Astrocyte (in vitro differentiated cells and primary cell): ENCODE results near the gene CFAP97. TPM values are rescaled to one million over a fixed set of nuclear protein-coding genes. Genes with fewer than 3 reads are reported as not detected.

Source experiments
- DNase-seq: peaks from one replicate; pipeline ENCODE4 v3.0.0-alpha.2; 2010; ENCODE audit warnings: low read depth
- FAIRE-seq: peaks from 2 replicates; lab custom pipeline; 2011; peaks lifted over from hg19 to GRCh38; lab: Jason Lieb, UNC
- H2AFZ ChIP-seq: 2 replicates; pipeline ENCODE4 v1.6.0; 2012; ENCODE audit warnings: low read depth, low read length, inconsistent platforms
- H3K27ac ChIP-seq: 2 replicates; pipeline ENCODE4 v1.5.1; 2011; ENCODE audit warnings: low read depth, low read length, inconsistent platforms
- H3K27me3 ChIP-seq: 2 replicates; pipeline ENCODE4 v1.6.0; 2011; ENCODE audit warnings: low read length, inconsistent platforms; ENCODE audit not compliant: insufficient read depth
- H3K36me3 ChIP-seq: 2 replicates; pipeline ENCODE4 v1.5.1; 2011; ENCODE audit warnings: low read length, inconsistent platforms; ENCODE audit not compliant: insufficient read depth
- H3K4me1 ChIP-seq: 2 replicates; pipeline ENCODE4 v1.5.1; 2011; ENCODE audit warnings: low read length, inconsistent platforms; ENCODE audit not compliant: insufficient read depth
- H3K4me2 ChIP-seq: 2 replicates; pipeline ENCODE4 v1.6.0; 2012; ENCODE audit warnings: low read length, inconsistent platforms
- H3K4me3 ChIP-seq: 2 replicates; pipeline ENCODE4 v1.5.1; 2011; ENCODE audit warnings: low read depth, mild to moderate bottlenecking, low read length, inconsistent platforms; ENCODE audit not compliant: insufficient read depth
- H3K79me2 ChIP-seq: 2 replicates; pipeline ENCODE4 v1.6.0; 2012; ENCODE audit warnings: mild to moderate bottlenecking, low read length, inconsistent platforms; ENCODE audit not compliant: insufficient read depth
- H3K9ac ChIP-seq: 2 replicates; pipeline ENCODE4 v1.6.0; 2012; ENCODE audit warnings: mild to moderate bottlenecking, low read length, inconsistent platforms
- H3K9me3 ChIP-seq: 2 replicates; pipeline ENCODE4 v1.5.1; 2012; ENCODE audit warnings: low read depth, mild to moderate bottlenecking, low read length, inconsistent platforms; ENCODE audit not compliant: insufficient read depth
- H4K20me1 ChIP-seq: 2 replicates; pipeline ENCODE4 v1.6.0; 2012; ENCODE audit warnings: low read length, inconsistent platforms; ENCODE audit not compliant: insufficient read depth
- H3K27ac Mint-ChIP-seq: one replicate; pipeline ENCODE4 v1.8.0; 2021; ENCODE audit warnings: mild to moderate bottlenecking, mixed read lengths; ENCODE audit not compliant: unreplicated experiment
- H3K27me3 Mint-ChIP-seq: one replicate; pipeline ENCODE4 v1.8.0; 2021; ENCODE audit warnings: low read depth, mixed read lengths; ENCODE audit not compliant: unreplicated experiment
- H3K36me3 Mint-ChIP-seq: one replicate; pipeline ENCODE4 v1.8.0; 2021; ENCODE audit warnings: low read depth, mixed read lengths; ENCODE audit not compliant: unreplicated experiment
- H3K4me1 Mint-ChIP-seq: one replicate; pipeline ENCODE4 v1.8.0; 2021; ENCODE audit warnings: low read depth, mixed read lengths; ENCODE audit not compliant: unreplicated experiment
- H3K4me3 Mint-ChIP-seq: one replicate; pipeline ENCODE4 v1.8.0; 2021; ENCODE audit warnings: mild to moderate bottlenecking, moderate library complexity, mixed read lengths; ENCODE audit not compliant: unreplicated experiment
- H3K9me3 Mint-ChIP-seq: one replicate; pipeline ENCODE4 v1.8.0; 2021; ENCODE audit warnings: mild to moderate bottlenecking, mixed read lengths; ENCODE audit not compliant: unreplicated experiment
- EZH2 ChIP-seq: IDR thresholded peaks from 2 replicates; pipeline ENCODE4 v1.6.1; 2012; ENCODE audit warnings: mild to moderate bottlenecking, low read length, inconsistent platforms; ENCODE audit not compliant: insufficient read depth
- total RNA-seq: library from RNA; stranded (reverse); gene quantifications from 2 replicates; pipeline ENCODE4 v1.2.1, GENCODE V29; 2021
- TF ChIP-seq, protein P1 (sequence below): IDR thresholded peaks from 2 replicates; pipeline ENCODE4 v1.5.1; 2011; ENCODE audit warnings: low read depth, mild to moderate bottlenecking, inconsistent platforms, low read length, moderate library complexity; ENCODE audit not compliant: insufficient read depth

Gene CFAP97
- total RNA-seq, 1 donor from 2014 or later = 22.7 TPM

GRCh38 chr4:185118876-185119275, 84.9 kb downstream of the CFAP97 start:
- no peak overlapping the region for H2AFZ ChIP-seq
- H3K36me3 Mint-ChIP-seq = no peaks in the 10 kb centered on the region
- no peak overlapping the region for H3K4me3 ChIP-seq
- DNase-seq (no peak), FAIRE-seq (no peak)
- H3K36me3 ChIP-seq = no peaks in the 10 kb centered on the region
- H3K27me3 Mint-ChIP-seq = peaks cover 12% of the 10 kb centered on the region
- no peak overlapping the region for H3K27ac ChIP-seq
- no peaks in the 10 kb centered on the region for H4K20me1 ChIP-seq
- H3K27me3 ChIP-seq = peaks cover 3% of the 10 kb centered on the region
- H3K4me2 ChIP-seq = no peak overlapping the region
- no peaks in the 10 kb centered on the region for H3K79me2 ChIP-seq
- H3K4me1 ChIP-seq = peaks cover 9% of the 10 kb centered on the region
- no peak for TF ChIP-seq EZH2
- TF ChIP-seq, protein P1, sequence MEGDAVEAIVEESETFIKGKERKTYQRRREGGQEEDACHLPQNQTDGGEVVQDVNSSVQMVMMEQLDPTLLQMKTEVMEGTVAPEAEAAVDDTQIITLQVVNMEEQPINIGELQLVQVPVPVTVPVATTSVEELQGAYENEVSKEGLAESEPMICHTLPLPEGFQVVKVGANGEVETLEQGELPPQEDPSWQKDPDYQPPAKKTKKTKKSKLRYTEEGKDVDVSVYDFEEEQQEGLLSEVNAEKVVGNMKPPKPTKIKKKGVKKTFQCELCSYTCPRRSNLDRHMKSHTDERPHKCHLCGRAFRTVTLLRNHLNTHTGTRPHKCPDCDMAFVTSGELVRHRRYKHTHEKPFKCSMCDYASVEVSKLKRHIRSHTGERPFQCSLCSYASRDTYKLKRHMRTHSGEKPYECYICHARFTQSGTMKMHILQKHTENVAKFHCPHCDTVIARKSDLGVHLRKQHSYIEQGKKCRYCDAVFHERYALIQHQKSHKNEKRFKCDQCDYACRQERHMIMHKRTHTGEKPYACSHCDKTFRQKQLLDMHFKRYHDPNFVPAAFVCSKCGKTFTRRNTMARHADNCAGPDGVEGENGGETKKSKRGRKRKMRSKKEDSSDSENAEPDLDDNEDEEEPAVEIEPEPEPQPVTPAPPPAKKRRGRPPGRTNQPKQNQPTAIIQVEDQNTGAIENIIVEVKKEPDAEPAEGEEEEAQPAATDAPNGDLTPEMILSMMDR = no peak
- H3K4me3 Mint-ChIP-seq = no peak overlapping the region
- H3K4me1 Mint-ChIP-seq = peaks cover 20% of the 10 kb centered on the region
- no peak overlapping the region for H3K9ac ChIP-seq
- H3K9me3 ChIP-seq = no peaks in the 10 kb centered on the region
- no peak overlapping the region for H3K27ac Mint-ChIP-seq
- no peaks in the 10 kb centered on the region for H3K9me3 Mint-ChIP-seq

GRCh38 chr4:185117300-185117934, 86.4 kb downstream of the CFAP97 start:
- Histone ChIP-seq H3K36me3 (no peaks in the 10 kb centered on the region), H3K79me2 (no peaks in the 10 kb centered on the region), H4K20me1 (no peaks in the 10 kb centered on the region), H3K27ac (no peak overlapping the region), H2AFZ (no peak overlapping the region), H3K4me1 (peaks cover 12% of the 10 kb centered on the region), H3K4me2 (no peak overlapping the region), H3K27me3 (no peaks in the 10 kb centered on the region), H3K9me3 (no peaks in the 10 kb centered on the region), H3K4me3 (no peak overlapping the region), H3K9ac (no peak overlapping the region)
- no peak overlapping the region for H3K27ac Mint-ChIP-seq
- no peaks in the 10 kb centered on the region for H3K36me3 Mint-ChIP-seq
- TF ChIP-seq, protein P1 = no peak
- no peak for TF ChIP-seq EZH2
- no peaks in the 10 kb centered on the region for H3K9me3 Mint-ChIP-seq
- FAIRE-seq (no peak), DNase-seq (no peak)
- H3K27me3 Mint-ChIP-seq = no peaks in the 10 kb centered on the region
- H3K4me1 Mint-ChIP-seq = peaks cover 13% of the 10 kb centered on the region
- no peak overlapping the region for H3K4me3 Mint-ChIP-seq

DNA sequence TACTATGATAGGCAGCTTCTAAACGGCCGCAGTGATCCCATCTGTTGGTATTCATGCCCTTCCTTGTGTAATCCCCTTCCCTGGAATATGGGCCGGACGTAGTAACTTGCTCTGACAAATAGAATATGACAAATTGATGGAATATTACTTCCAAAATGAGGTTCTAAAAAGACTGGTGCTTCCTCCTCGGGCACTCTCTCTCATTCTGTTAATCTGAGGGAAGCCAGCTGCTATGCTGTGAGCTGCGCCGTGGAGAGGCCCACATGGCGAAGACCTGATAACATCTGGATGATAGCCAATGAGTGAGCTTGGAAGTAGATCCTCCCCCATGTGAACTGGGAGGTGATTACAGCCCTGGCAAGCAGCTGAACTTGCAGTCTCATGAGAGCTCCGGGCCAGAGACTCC, 88.0 kb downstream of the CFAP97 start:
- Mint-ChIP-seq H3K27me3 (peaks cover 4% of the 10 kb centered on the region), H3K4me1 (peaks cover 16% of the 10 kb centered on the region)

More for the DNA sequence above, 88.0 kb downstream of the CFAP97 start:
- Histone ChIP-seq H3K4me3 (no peak overlapping the region), H3K9me3 (no peaks in the 10 kb centered on the region), H3K4me1 (peaks cover 17% of the 10 kb centered on the region), H3K79me2 (no peaks in the 10 kb centered on the region), H3K27ac (no peak overlapping the region), H3K9ac (no peak overlapping the region), H2AFZ (no peak overlapping the region), H3K27me3 (no peaks in the 10 kb centered on the region), H3K36me3 (no peaks in the 10 kb centered on the region), H3K4me2 (no peak overlapping the region), H4K20me1 (no peaks in the 10 kb centered on the region)
- DNase-seq = peak; percentile 81
- Mint-ChIP-seq H3K9me3 (no peaks in the 10 kb centered on the region), H3K36me3 (no peaks in the 10 kb centered on the region), H3K27ac (no peak overlapping the region), H3K4me3 (no peak overlapping the region)
- FAIRE-seq = no peak
- TF ChIP-seq, protein P1 = no peak
- TF ChIP-seq EZH2 = no peak
